OCI-LY3 (cell line): ENCODE measurements around the gene CCN6.

Experiments
- CTCF ChIP-seq: fragments of 200-600, 300-600 bp; sonication (generic); IDR thresholded peaks from 2 replicates; pipeline ENCODE4 v1.5.1; 2014; ENCODE audit warnings: antibody characterized with exemption, low read length, low read depth
- EZH2phosphoT487 ChIP-seq: fragments of 200-600 bp; shearing (Covaris generic); IDR thresholded peaks from 2 replicates; pipeline ENCODE4 v1.6.1; 2018; ENCODE audit warnings: antibody characterized with exemption, mixed run types, low read depth

GRCh38 chr6:112019589-112019988 lies 34.3 kb upstream of the CCN6 start:
- TF ChIP-seq CTCF = no peak
- no peak for TF ChIP-seq EZH2phosphoT487
